Upper lobe of left lung (tissue), 6 donors: ENCODE data around the gene TRA2A. TPM values are rescaled to one million over a fixed set of nuclear protein-coding genes. Genes with fewer than 3 reads are reported as not detected.

Experiments
- ATAC-seq, 2 donors: fragments of 200-7000 bp; cut with Tn5 transposase; one replicate each; pipeline ENCODE4 v1.9.1; 2022; ENCODE audit warnings: mild to moderate bottlenecking in 2 of 2, moderate library complexity in 2 of 2; ENCODE audit not compliant: low FRiP score in 2 of 2
- DNase-seq, 2 donors: peaks; one replicate each; pipeline ENCODE4 v3.0.0-alpha.2; 2019 to 2020
- H3K27ac ChIP-seq, 4 donors: fragments of 200-600 bp; sonication (generic); one replicate each; pipeline ENCODE4 v1.5.1; 2016 to 2019
- H3K27me3 ChIP-seq, 4 donors: fragments of 200-600 bp; sonication (generic); one replicate each; pipeline ENCODE4 v1.5.1; 2017 to 2019
- H3K36me3 ChIP-seq, 4 donors: fragments of 200-600 bp; sonication (generic); one replicate each; pipeline ENCODE4 v1.5.1; 2016 to 2019
- H3K4me1 ChIP-seq, 4 donors: fragments of 200-600 bp; sonication (generic); one replicate each; pipeline ENCODE4 v1.5.1; 2018 to 2019
- H3K4me3 ChIP-seq, 4 donors: fragments of 200-600 bp; sonication (generic); one replicate each; pipeline ENCODE4 v1.5.1; 2017 to 2019; ENCODE audit warnings: mild to moderate bottlenecking in 2 of 4, moderate library complexity in 1 of 4
- H3K9me3 ChIP-seq, 4 donors: fragments of 200-600 bp; sonication (generic); one replicate each; pipeline ENCODE4 v1.5.1; 2018 to 2019
- EP300 ChIP-seq, 4 donors: sonication (generic); formaldehyde crosslinking; IDR thresholded peaks; one replicate each; pipeline ENCODE4 v1.5.1; 2017; ENCODE audit warnings: antibody characterized with exemption in 4 of 4, control low read depth in 2 of 4
- POLR2A ChIP-seq, 4 donors: fragments of 450-650 bp; IDR thresholded peaks; one replicate each; pipeline ENCODE4 v1.5.1; 2016 to 2017; ENCODE audit warnings: antibody characterized with exemption in 4 of 4, mild to moderate bottlenecking in 2 of 4
- POLR2AphosphoS5 ChIP-seq, 2 donors: sonication (generic); formaldehyde crosslinking; IDR thresholded peaks; one replicate each; pipeline ENCODE4 v1.5.1; 2017; ENCODE audit warnings: antibody characterized with exemption in 2 of 2
- WGBS, 2 donors: methylation state at CpG; one replicate each; pipeline ENCODE4 v1.1.5; 2017 to 2018; 5-methylcytosine and 5-hydroxymethylcytosine counted together
- total RNA-seq, 6 donors: library from RNA; depleted of rRNA in 4 of 6; stranded (reverse); fragments of >200 nt in 4 of 6; gene quantifications; one replicate each; pipeline versions ENCODE4 v1.1.0 to v1.2.1, GENCODE V29; 2016 to 2021
- TF ChIP-seq, protein P1 (sequence below), 6 experiments: fragments of 450-650 bp in 4 of 6; fragments of 200-600 bp in 2 of 6; sonication (generic) in 2 of 6; IDR thresholded peaks; one replicate each; pipeline ENCODE4 v1.5.1; 2016 to 2019; ENCODE audit warnings: antibody characterized with exemption in 6 of 6
- donor health status: DM: no; HTN: no; CAD: no; lungs with moderate emphysema.
- donor health status: DM: no; HTN: yes; CAD: no; lungs with severe emphysema.

Gene TRA2A
- total RNA-seq, 6 donors from 2014 or later: 35.1 to 192 (median 61.0) TPM

DNA sequence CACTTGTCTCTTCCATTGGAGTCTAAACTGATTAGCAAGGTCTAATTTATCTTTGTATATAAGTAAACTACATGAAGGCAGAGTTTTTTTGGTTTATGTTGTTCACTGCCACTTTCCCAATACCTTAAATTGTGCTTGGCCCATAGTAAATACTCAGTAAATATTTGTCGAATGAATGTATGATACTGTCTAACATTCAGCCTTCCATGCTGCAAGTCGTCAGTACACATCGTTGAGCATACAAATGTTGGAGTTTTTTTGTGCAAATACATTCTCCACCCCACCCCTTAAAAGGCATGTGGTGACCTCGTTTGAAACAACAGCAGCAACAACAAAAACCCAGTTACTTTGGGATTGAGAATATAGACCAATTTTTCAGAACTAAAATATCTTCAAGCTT is 44.1 kb downstream of the TRA2A start:
- Histone ChIP-seq H3K4me1 (peaks cover 0 to 5% (median 0%) of the 10 kb centered on the region in 4 donors), H3K27ac (no peak overlapping the region), H3K27me3 (no peaks in the 10 kb centered on the region), H3K4me3 (no peak overlapping the region), H3K9me3 (no peaks in the 10 kb centered on the region), H3K36me3 (no peaks in the 10 kb centered on the region)
- WGBS, 2 donors: 65 to 66% methylated on average over 4 of the region's 4 CpGs
- ATAC-seq: no peak
- DNase-seq: no peak
- TF ChIP-seq POLR2A (IDR thresholded peaks at IDR 0.05) (no peak), POLR2AphosphoS5 (IDR thresholded peaks at IDR 0.05) (no peak), EP300 (IDR thresholded peaks at IDR 0.05) (no peak)
- TF ChIP-seq, protein P1, sequence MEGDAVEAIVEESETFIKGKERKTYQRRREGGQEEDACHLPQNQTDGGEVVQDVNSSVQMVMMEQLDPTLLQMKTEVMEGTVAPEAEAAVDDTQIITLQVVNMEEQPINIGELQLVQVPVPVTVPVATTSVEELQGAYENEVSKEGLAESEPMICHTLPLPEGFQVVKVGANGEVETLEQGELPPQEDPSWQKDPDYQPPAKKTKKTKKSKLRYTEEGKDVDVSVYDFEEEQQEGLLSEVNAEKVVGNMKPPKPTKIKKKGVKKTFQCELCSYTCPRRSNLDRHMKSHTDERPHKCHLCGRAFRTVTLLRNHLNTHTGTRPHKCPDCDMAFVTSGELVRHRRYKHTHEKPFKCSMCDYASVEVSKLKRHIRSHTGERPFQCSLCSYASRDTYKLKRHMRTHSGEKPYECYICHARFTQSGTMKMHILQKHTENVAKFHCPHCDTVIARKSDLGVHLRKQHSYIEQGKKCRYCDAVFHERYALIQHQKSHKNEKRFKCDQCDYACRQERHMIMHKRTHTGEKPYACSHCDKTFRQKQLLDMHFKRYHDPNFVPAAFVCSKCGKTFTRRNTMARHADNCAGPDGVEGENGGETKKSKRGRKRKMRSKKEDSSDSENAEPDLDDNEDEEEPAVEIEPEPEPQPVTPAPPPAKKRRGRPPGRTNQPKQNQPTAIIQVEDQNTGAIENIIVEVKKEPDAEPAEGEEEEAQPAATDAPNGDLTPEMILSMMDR (IDR thresholded peaks at IDR 0.05): no peak

DNA sequence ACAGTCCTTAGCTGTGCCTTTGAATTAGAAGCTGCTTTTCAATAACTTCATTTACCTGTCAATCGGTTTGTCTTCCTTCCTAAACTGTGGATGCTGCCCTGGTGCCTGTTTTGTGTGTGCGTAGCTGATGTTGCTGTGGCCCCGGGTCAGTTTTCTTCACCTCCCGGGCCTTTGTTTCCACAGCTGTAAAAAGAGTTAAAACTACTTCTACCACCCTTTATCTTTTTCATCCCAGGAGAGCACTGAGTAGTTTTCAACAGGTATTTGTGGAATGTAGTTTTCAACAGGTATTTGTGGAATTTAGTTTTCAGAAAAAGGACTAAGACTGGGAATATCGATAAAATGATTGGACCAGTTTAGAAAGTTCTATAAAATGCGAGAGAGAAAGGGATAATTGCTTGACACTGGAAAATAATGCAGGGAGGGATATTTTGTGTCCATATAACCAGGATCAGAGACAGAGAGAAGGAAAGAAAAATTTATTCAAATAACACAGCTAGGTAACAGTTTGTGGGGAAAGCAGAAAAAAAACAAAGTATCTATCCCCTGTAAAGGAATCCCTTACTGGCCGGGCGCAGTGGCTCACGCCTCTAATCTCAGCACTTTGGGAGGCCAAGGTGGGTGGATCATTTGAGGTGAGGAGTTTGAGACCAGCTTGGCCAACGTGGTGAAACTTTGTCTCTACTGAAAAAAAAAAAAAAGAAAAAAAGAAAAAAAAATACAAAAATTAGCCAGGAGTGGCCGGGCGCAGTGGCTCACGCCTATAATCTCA is 45.6 kb downstream of the TRA2A start:
- Histone ChIP-seq H3K27me3 (no peaks in the 10 kb centered on the region), H3K4me1 (peaks cover 0 to 5% (median 0%) of the 10 kb centered on the region in 4 donors), H3K27ac (no peak overlapping the region), H3K36me3 (no peaks in the 10 kb centered on the region), H3K9me3 (no peaks in the 10 kb centered on the region), H3K4me3 (no peak overlapping the region)
- DNase-seq (no peak), ATAC-seq (no peak)
- TF ChIP-seq EP300 (IDR thresholded peaks at IDR 0.05) (no peak), POLR2AphosphoS5 (IDR thresholded peaks at IDR 0.05) (no peak), POLR2A (IDR thresholded peaks at IDR 0.05) (no peak)
- TF ChIP-seq, protein P1 (IDR thresholded peaks at IDR 0.05): no peak
- WGBS, 2 donors: 76 to 82% methylated on average over 13 of the region's 13 CpGs

DNA sequence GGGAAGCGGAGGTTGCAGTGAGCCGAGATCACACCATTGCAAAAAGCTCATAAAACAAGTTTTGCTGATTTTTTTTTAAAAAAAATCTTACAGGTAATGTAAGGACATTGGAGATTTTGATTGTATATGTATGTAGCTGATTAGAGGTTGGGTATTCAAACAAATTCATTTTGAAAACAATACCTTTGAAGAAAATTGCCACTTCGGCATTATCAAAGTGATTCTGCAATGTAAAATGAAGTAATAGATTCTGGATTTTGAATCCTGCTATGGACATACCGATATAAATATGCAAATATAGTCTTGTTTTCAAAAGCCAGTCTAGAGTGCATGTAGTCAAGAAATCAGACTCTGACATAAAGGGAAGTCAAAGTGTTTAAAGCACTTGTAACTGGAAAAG is 49.1 kb downstream of the TRA2A start:
- Histone ChIP-seq H3K36me3 (no peaks in the 10 kb centered on the region), H3K9me3 (no peaks in the 10 kb centered on the region), H3K4me1 (no peaks in the 10 kb centered on the region), H3K4me3 (no peak overlapping the region), H3K27me3 (peaks cover 0 to 14% (median 2%) of the 10 kb centered on the region in 4 donors), H3K27ac (no peak overlapping the region)
- 93% methylated on average over 4 of the region's 4 CpGs for WGBS, 2 donors
- TF ChIP-seq EP300 (IDR thresholded peaks at IDR 0.05): no peak
- no peak for TF ChIP-seq POLR2AphosphoS5 (IDR thresholded peaks at IDR 0.05)
- TF ChIP-seq, protein P1 (IDR thresholded peaks at IDR 0.05): no peak
- no peak for TF ChIP-seq POLR2A (IDR thresholded peaks at IDR 0.05)
- no peak for ATAC-seq
- no peak for DNase-seq

DNA sequence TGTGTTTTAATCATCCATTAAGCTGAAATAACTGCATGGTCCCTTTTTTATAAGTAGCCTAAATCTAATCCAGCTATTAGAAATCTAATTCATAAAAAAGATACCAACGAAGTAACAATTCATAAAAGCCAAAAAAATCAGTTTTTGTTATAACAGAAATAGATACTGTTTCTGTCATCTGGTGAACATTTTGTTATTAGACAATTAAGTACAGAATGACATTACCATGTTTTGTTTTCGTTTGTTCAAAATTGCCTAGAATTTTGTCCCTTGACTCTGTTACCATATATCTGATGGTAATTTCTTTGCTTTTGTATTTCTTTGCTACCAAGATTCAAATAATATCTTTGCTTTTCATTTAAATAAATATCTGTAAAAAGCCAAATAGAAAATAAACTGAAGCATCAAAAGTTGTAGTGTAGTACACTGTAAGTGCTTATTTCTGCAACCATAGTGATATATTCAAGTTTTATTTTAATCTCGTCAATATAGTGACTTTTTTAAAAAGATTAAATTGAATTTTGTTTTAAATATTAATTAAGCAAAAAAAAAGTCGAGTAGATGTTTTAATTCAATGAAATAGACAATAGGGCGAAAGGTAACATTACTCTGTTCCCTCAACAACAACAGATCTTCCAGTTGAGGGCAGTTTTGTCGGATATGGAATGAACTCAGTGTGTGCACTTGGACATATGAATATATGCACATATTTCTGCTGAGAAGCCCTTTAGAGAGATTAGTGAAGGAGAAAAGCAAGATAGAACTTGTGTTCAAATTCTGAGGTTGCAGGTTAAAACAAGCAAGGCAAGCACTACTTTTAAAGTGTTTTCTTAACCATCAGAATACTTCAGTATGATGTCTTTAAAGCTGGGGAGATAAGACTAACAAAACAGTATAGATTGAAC is 53.6 kb downstream of the TRA2A start:
- TF ChIP-seq POLR2A (IDR thresholded peaks at IDR 0.05) (no peak), EP300 (IDR thresholded peaks at IDR 0.05) (no peak), POLR2AphosphoS5 (IDR thresholded peaks at IDR 0.05) (no peak)
- TF ChIP-seq, protein P1 (IDR thresholded peaks at IDR 0.05): no peak
- Histone ChIP-seq H3K4me1 (peaks cover 11 to 17% (median 15%) of the 10 kb centered on the region in 4 donors), H3K36me3 (no peaks in the 10 kb centered on the region), H3K9me3 (peaks cover 0 to 2% (median 0%) of the 10 kb centered on the region in 4 donors), H3K27ac (no peak overlapping the region), H3K27me3 (peaks cover 2 to 46% (median 22%) of the 10 kb centered on the region in 4 donors), H3K4me3 (no peak overlapping the region)
- no peak for DNase-seq
- no peak for ATAC-seq
- 90 to 91% methylated on average over 6 of the region's 6 CpGs for WGBS, 2 donors
